Activated CD8-positive, alpha-beta memory T cell treated with anti-CD3 and anti-CD28 coated beads, Interleukin-2, amount 50 U/mL, for 48 hours (primary cell): ENCODE data around the gene TEX35.
"Not testable (repeated sequence)": the region's sequence is repeated elsewhere in the genome, so short reads cannot be mapped to it uniquely, and the experiment has no call there.

Experiments
- DNase-seq: peaks from one replicate; pipeline ENCODE4 v3.0.0-alpha.2; 2020

TEX35 gene

DNA sequence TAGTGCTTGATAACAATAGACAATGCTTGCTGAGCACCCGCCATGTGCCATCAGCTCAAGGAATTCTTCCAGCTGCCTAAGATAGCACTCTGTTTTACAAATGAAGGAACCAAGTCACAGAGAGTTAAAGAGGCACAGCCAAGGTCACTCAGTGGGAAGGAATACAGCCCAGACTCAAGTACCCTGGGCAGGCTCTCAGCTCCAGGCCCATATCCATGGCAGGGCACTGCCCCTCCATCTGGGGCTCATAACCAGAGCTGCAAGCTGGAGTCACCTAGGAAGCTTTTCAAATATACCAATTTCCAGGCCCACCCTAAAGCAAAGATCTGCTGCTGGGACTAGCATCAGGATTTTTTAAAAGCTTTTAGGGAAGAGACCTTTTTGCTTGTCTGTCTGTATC is 17.8 kb upstream of the TEX35 start:
- DNase-seq, result no peak

DNA sequence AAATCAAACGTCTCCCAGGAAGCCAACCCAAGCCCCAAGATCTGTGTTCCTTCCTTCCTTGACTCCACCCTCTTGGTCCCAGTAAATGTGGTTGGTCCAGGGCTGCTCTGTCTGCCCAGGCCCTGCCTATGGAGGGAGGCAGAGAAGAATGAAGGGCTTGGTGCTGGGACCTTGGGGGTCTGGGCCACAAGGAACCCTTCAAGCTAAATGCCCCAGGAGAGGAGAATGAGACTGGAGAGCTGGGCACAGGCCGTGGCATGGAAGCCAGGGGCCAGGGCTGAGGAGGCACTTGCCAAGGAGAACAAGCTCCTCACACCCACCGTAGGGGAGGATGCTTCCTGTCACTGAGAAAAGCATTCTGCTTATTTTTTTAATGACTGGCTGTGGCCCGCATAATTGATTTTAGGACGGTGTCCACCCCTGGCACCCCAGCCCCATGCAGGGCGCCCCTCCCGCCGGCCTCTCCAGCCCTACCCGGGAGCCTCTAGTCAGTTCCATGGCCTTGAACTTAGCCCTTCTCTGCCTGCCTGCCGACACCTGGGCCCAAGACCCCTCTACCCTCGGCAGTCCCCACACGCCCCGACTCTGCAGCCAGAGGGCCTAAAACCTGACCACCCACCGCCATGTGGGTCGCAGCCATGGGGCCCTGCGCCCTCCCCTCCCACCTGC is 17.0 kb upstream of the TEX35 start:
- no peak for DNase-seq

DNA sequence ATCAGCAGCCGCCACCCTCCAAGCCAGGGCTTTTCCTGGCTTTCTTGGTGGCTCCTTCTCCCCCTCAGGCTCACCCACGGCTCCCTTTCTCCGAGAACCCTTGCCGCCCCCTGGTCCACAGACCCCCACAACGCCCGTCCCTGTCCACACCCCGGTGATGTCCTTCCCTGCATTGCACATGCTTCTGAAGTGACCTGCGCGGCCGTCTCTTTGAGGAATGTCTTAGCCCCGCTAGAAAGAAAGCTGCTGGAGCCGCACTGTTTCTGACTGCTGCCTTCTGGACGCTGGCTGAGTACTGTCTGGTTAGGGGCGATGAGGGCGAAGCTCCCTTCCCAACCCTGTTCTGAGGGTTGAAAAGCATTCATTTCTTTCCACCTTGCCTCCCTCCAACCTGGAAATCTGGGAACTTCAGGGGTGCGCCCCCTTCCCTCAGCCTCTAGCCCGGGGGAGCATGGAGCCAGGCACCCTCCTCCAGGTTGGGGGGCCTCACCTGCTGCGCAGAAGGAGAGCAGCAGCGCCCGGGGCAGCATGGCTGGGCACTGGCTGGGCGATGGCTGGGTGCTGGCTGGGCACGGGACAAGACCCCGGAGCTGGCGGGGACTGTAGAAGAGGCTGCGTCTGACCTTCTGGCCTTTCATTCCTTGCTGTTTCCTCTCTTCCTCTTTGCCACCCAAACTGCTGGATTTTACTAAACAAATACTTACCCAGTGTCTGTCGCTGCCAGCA is 16.3 kb upstream of the TEX35 start, which contains the start of gene CLEC20A:
Gene CLEC20A (minus strand): TSS at position 555 of the 726 bp plus-strand sequence. CDS start 25 bp downstream, at position 530.
- DNase-seq, result no peak

DNA sequence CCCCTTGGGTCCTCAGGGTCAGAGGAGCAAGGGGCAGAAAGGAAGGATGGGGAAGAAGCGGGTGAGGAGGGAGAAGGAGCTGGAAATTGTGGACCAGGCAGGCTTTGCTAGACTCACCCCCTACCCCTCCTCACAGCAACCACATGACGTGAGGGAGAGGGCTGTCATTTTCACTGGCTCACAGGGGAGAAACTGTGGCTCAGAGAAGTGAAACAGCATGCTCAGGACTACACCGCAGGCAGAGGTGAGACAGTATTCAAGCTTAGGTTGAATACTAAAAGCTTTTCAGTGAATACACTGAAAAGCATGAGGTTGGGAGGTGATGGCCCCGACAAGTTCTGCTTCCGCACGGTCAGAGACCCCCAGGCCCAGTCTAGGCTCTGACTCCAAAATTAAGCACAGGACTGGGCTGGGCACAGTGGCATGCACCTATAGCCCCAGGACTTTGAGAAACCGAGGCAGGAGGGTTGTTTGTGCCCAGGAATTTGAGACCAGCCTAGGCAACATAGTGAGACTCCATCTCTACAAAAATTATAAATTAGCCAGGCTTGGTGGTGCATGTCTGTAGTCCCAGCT is 14.9 kb upstream of the TEX35 start:
- no peak for DNase-seq

DNA sequence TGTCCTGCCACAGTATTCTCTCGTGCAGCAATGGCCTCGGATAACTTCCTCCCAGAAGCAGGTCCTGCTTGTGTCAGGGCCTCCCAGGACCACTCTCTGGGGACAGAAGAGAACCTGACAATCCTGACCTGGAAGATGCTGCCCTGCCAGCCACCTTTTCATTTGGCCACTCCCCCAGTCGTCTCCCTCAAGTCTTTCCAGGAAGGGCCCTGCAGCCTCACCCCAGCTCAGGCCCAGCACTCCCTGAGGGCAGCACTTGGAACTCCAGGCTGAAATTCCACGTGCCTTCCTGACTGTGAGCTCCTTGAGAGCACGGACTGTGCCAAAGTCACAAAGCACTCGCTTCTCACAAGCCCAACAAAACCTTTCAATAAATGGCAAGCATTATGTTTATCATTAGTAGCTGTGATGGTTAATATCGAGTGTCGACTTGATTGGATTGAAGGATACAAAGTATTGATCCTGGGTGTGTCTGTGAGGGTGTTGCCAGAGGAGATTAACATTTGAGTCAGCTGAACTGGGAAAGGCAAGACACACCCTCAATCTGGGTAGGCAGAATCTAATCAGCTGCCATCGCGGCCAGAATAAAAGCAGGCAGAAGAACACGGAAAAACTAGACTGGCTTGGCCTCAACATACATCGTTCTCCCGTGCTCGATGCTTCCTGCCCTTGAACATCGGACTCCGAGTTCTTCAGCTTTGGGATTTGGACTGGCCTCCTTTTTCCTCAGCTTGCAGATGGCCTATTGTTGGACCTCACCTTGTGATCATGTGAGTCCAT is 13.8 kb upstream of the TEX35 start:
- no peak for DNase-seq

DNA sequence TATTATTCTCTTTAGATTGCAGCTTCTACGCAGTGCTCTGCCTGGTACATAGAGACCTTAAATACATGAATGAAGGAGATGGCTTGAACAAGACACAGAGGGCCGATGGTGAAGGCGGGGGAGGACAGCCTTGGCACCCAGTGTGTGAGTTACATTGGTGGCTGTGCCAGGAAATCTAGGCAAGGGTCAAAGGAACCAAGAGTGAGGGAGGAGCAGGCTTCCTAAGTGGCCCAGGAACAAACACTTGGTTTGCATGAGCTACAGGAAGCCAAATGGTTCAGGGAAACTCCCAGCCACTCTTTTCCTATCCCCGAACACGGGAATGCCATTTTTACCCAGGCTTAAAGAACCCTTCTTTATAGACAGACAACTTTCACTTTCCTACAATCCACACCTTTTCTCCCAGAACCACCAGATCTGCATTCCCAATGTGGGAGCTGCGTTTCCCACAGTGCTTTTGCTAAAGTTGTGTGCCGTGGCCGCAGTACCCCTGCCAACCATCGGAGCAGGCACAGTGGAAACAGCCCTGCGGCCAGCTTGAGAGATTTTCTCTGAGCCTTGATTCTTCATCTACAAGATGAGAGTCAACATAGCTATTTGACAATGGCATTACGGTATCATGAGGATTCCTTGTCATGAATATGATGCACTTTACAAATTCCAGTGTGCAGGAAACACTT is 12.7 kb upstream of the TEX35 start:
- no peak for DNase-seq

DNA sequence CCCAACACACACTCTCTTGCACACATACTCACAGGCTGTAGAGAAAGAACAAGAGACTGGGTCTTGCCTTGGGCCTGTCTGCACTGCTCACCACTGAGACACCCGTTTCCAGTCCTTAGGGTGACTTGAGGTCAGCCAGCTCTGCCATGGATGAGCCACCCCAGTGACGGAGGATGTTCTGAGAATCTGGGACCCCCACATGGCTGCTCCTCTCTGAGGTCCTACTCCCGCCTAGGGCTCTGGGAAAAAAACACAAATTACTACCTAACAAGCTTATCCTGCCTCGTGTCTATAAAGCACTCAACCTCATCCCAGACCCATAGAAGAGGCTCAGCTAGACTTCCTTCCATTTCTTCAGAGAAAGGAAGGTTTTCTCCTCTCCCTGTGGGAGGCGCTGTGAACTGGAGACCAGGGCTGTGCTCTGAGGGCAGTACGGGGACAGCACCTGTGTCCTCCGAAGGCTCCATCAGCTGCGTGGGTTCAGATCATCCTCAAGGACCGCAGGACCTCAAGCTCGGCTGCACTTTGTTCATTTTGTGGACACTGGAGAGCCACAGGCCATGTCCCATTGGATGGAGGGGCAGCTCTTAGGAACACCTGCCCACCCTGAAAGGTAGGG is 11.9 kb upstream of the TEX35 start:
- DNase-seq, result no peak

DNA sequence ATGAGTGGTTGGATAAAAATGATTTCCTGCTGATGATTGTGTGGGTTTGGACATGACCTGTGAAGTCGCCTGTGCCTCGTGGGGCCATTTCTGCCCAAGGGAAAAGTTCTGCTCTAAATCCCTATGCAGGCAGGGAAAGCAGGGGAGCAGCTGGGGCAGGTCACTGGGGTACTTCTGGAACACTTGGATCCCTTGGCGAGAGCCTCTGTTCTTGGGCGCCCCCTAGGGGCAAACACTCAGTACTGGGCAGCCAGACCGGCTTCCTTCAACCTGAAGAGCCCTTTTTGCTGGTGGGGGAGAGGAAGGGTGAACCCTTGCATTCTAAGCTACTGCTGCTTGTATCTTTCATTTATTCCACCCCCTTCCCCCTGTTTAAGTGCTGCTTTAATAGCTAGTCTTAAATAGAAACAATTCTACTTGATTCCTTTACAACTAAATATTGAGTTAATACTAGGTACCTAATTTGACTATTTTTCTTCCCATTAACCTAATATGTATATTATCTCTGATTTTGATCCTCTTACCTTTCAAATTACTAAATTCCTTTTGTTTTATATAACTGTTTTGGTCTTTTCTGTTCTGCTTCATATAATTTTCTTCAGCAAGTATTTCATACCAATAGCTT is 11.1 kb upstream of the TEX35 start:
- peak; percentile 87 for DNase-seq

DNA sequence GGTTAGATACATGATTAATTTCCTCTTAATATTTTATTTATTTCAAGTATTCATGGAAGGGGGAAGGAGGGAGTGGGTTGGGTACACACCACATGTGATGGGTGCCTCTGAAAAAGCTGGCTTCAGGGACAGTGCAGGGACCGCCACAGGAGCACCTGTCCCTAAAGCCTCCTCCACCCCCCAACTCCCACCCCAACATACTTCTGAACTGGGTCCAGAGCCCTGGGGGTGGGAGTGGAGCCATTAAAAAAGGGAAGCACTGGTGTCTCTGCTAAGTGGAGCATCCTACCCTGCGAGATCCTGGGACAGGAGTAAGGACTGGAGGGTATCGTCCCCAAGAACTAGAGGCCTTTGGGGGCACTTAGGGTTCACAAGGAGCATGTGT is 10.6 kb upstream of the TEX35 start:
- no peak for DNase-seq

DNA sequence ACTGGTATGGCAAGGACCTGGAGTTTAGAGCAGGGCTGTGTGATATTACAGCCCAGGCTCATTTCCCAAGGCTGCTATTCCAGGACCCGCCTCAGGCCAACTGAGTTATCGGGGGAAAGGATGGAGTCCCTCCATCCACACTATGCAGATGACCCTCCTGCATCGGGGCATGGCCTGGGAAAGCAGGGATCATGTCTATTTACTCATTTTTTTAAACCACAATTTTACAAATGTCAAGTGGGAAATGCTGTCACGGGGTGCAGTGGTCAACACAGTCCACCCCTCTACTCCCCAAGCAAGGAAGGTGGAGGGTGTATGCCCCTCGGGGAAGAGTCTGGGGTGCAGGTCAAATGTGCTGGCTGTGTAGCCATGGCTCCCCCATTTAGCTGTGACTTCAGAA is 10.1 kb upstream of the TEX35 start:
- no peak for DNase-seq

DNA sequence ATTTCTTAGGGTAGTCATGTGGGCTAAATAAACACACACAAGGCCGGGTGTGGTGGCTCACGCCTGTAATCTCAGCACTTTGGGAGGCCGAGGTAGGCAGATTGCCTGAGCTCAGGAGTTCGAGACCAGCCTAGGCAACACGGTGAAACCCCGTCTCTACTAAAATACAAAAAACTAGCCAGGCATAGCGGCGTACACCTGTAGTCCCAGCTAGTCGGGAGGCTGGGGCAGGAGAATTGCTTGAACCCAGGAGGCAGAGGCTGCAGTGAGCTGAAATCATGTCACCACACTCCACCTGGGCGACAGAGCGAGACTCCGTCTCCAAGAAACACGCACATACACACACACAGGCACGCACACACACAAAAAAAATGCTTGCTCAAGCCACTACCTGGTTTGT is 9.6 kb upstream of the TEX35 start:
- not testable (repeated sequence) for DNase-seq

DNA sequence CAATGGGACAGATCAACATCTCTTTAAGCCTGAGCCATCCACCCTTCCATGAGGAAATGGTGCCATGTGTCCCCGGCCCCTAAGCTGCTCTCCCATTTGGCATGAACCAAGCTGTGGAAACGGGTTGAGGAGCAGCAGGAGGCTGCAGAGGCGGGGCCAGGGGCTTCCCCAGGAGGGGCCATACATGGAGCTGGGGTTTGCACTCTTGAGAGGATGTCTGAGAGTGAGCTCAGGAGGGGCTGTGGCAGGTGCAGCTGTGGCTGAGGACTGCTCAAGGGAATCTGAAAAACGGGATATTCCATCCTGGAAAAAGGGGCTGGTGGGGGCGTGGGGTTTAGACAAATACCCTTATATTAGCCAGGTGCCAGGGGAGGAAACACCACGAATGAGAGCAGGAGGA is 9.1 kb upstream of the TEX35 start:
- no peak for DNase-seq

DNA sequence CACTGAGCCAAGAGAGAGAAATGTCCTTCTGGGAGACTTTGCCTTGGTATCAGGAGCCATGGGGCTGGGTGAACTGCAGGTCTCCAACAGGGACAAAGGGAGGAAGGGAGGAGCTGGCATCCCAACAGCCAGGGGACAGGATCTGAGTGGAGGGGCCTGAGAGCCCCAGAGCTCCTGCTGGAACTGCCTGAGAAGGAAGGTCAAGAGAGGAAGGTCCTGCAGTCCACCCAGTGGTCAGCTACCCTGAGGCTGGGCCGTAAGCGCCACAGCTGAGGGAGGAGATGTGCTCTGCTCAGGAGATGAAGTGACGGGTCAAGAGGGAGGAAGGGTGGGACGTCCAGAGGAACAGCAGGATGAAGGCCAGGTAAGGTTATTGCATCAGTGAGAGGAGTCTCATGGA is 8.6 kb upstream of the TEX35 start:
- DNase-seq, result no peak

DNA sequence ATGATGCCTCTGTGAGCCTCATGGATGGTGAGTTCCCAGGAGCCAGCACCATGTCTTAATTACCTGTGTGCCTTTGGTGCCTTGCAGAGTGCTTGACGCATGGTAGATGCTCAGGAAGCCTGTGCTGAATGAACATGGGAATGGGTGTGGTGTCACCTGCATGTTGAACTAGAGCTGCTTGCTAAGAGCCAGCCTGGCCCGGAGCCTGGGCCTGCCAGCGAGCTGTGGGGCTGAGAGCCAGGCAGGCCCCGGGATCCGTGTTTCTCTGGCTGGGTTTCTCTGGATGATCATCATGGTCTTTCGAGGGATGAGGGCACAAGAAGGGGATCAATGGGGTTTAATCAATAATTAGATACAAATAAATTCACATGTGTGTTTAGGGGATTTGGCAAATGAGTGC is 6.7 kb upstream of the TEX35 start:
- DNase-seq, result no peak

DNA sequence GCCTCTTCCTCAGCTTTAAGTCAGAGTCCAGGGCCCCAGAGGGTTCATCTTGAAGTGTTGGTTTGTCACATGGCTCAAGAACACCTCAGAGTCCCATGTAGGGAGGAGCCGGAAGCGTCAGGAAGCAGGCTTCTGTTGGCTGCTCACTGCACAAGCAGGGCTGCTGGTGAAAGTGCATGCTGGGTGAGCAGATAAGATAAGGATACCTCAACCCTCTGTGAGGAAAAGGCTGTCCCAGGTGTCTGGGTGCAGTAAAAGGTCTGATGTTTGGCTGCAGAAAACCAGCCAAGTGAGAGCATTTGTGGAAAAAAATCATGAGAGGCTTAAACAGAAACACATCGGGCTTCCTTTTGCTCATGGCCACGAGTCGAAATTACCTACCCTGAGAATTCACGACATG is 6.2 kb upstream of the TEX35 start:
- no peak for DNase-seq

DNA sequence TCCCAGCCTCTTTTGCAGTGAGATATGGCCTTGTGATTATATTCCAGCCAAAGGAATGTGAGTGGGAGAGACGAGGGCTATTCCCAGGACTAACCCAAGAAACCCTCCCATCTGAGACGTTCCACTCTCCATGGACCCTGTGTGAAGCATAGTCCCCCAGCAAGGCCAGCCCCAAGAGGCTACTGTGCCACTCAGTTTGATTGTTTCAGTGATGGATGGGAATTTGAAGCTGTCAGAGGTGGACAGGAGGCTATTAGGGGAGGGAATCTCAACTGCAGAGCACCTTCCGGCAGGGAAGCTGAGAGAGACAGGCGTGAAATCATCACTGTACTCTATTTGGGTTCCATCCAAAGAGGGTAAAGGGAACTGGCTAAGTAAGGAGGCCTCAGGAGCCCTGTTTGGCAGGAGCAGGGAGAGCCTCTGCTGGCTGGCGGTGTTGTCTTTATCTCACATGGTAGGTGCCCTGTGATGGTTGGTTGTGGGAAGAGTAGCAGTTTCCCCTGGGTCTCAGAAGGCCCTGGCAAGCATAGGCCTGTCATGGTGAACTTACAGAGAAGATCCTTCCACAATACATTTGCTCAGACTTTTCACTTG is 3.4 kb upstream of the TEX35 start:
- DNase-seq, result no peak

DNA sequence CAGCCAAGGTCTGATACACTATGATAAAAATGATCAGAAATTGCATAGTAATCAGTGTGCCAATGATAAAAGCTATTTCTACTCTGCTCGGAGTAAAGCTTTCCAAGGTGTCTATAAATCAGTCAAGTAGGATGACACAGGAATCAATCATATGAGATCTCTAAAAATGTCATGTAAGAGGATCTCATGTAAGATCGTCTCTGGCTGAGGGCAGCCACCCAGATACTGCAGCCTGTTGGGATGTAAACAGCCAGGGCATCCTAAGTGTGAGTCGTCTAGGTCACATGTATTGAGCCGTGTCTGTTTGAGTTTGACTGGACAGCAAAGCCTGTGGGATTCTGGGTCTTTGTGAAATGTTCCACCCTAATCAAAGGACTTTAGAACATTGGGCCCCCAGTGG is 2.8 kb upstream of the TEX35 start:
- no peak for DNase-seq

DNA sequence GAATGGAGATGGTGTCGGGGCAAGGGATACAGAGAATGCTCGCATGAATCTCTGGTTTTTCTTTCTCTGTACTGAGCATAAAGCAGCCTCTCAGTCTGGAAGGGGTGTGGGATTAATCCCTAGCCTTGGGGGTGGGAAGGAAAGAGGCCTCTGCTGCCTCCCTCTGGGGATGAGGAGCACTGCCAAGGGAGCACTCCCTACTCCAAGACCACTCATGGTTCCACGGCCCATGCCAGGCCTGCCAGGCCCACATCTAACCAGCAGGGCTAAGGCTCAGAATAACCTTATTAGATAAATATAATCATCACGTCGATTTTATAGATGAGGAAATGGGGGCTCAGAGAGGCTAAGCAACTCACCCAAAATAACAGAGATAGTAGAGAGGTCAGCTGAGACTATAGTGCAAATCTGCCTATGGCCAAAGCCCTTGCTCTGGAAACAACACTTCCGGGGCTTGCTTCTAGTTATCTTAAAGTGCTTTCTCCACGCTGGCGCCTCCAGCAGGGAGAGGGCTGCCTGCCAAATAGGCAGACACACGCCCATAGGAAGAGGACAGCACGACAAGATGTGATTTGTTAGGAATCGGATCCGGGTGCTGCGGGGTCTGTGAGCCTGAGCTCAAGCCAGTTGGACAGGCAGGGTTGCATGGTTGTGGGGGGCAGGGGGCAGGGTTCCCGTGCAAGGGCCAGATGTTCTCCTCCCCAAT is 522 bp downstream of the TEX35 start:
- no peak for DNase-seq

DNA sequence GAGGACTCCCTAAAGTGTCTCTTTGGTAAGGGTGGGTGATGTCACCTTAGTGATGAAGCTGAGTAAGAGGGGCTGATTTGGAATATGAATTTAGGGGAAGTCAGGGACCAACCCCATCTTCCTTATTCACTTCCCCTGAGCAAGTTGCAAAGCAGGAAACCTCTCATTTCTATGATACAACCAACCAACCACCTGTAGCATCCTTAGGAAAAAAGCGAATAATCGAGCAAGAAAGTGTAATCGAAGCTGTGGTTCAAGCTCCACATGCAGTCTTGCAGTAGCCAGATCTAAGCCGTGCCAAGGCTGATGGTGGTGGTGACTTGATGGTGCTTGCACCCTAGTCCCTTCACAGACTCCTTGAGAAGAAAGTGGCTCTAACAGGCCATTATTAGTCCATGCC is 3.2 kb downstream of the TEX35 start:
- DNase-seq, result no peak

DNA sequence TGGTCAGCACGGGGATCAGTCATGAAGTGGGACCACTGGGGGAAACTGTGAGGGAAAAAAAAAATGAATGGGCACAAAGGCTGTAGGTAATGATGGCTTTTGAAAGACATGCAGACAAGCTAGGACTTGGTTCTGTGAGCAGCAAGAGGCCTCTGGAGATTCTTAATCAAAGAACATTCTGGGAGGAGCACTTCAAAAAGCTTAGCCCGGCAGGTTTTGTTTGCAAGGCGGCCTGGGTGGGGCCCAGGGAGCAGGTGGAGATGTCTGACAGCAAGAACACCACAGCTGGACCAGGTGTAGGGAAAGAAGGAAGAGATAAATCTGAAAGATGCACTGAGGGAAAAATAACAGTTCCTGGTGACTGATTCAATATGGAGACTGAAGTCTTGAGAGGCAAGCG is 6.0 kb downstream of the TEX35 start:
- no peak for DNase-seq

DNA sequence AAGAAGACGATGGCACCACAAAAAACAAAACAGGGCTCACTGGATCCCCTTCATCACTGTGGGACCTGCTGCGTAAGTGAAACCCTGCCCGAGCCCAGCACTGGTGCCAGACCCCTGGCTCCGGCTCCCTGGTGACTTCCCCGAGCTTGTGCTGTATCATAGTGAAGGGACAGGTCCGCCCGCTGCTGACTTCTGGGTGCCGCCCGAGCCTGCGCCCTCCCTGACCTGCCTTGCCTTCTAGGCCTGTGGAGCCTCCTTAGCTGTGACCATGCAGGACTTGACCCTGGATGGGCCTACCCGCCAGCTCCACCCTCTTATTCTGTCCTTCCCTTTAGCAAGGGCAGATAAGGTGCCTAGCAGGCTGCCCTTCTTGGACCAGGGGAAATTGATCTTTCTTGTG is 7.9 kb downstream of the TEX35 start:
- DNase-seq, result no peak
